CD4-positive, CD25-positive, alpha-beta regulatory T cell (primary cell): ENCODE results near the gene NOS1AP. TPM values are rescaled to one million over a fixed set of nuclear protein-coding genes. Genes with fewer than 3 reads are reported as not detected.

Experiments used
- ATAC-seq, 2 donors: fragments of 150-1000 bp; cut with Tn5 transposase; one replicate each; pipeline ENCODE4 v1.10.0; 2021; ENCODE audit warnings: low read depth in 2 of 2, moderate number of reproducible peaks in 2 of 2, moderate library complexity in 1 of 2
- DNase-seq, 3 donors: peaks; one replicate each; pipeline versions ENCODE4 v3.0.0 to v3.0.0-alpha.2; 2012 to 2022; ENCODE audit warnings: mixed read lengths in 1 of 3
- H3K27ac ChIP-seq: one replicate; pipeline ENCODE4 v1.7.0; 2013; ENCODE audit warnings: mild to moderate bottlenecking, low read length; ENCODE audit not compliant: insufficient read depth, poor library complexity, severe bottlenecking
- H3K27me3 ChIP-seq: one replicate; pipeline ENCODE4 v1.7.0; 2013; ENCODE audit warnings: low read length; ENCODE audit not compliant: control insufficient read depth, insufficient read depth
- H3K36me3 ChIP-seq: one replicate; pipeline ENCODE4 v1.7.0; 2013; ENCODE audit warnings: mild to moderate bottlenecking, low read length, moderate library complexity; ENCODE audit not compliant: control insufficient read depth, insufficient read depth
- H3K4me1 ChIP-seq: 2 replicates; pipeline ENCODE4 v1.7.0; 2013; ENCODE audit warnings: mild to moderate bottlenecking, low read length; ENCODE audit not compliant: insufficient read depth, control insufficient read depth, poor library complexity, severe bottlenecking
- H3K4me3 ChIP-seq: one replicate; pipeline ENCODE4 v1.7.0; 2013; ENCODE audit warnings: low read depth, mild to moderate bottlenecking, low read length, moderate library complexity
- H3K9me3 ChIP-seq, 2 experiments: 1 replicate in 1 of 2; 2 replicates in 1 of 2; pipeline ENCODE4 v1.7.0; 2013; ENCODE audit warnings: low read length in 2 of 2, mild to moderate bottlenecking in 1 of 2, moderate library complexity in 1 of 2; ENCODE audit not compliant: control insufficient read depth in 2 of 2
- H3K27ac Mint-ChIP-seq, 3 donors: one replicate each; pipeline ENCODE4 v1.8.0; 2020 to 2022; ENCODE audit warnings: mild to moderate bottlenecking in 3 of 3, mixed read lengths in 3 of 3, moderate library complexity in 2 of 3
- H3K27me3 Mint-ChIP-seq: one replicate; pipeline ENCODE4 v1.8.0; 2022; ENCODE audit warnings: mild to moderate bottlenecking, mixed read lengths
- H3K36me3 Mint-ChIP-seq: one replicate; pipeline ENCODE4 v1.8.0; 2020; ENCODE audit warnings: mixed read lengths
- H3K4me1 Mint-ChIP-seq, 4 donors: one replicate each; pipeline ENCODE4 v1.8.0; 2020 to 2022; ENCODE audit warnings: mixed read lengths in 4 of 4, mild to moderate bottlenecking in 1 of 4
- H3K4me3 Mint-ChIP-seq, 4 donors: one replicate each; pipeline ENCODE4 v1.8.0; 2020 to 2022; ENCODE audit warnings: mild to moderate bottlenecking in 4 of 4, mixed read lengths in 4 of 4, moderate library complexity in 3 of 4
- H3K9me3 Mint-ChIP-seq, 7 donors: one replicate each; pipeline ENCODE4 v1.8.0; 2020 to 2022; ENCODE audit warnings: mixed read lengths in 7 of 7, mild to moderate bottlenecking in 3 of 7, moderate library complexity in 2 of 7
- polyA plus RNA-seq, 4 donors: library from polyadenylated mRNA; unstranded; fragments of 300-500 nt; fragmentation: Illumina TruSeq; gene quantifications; one replicate each; pipeline ENCODE4 v1.2.3, GENCODE V29; 2021
- total RNA-seq: library from RNA; stranded (reverse); gene quantifications from one replicate; pipeline ENCODE4 v1.2.3, GENCODE V29; 2022

NOS1AP gene
- total and polyA plus RNA-seq, 5 donors from 2014 or later: not detected

GRCh38 chr1:162185314-162186025 is 116.0 kb downstream of the NOS1AP start:
- H3K9me3 Mint-ChIP-seq: peaks cover 0 to 5% (median 0%) of the 10 kb centered on the region in 7 donors
- DNase-seq (no peak), ATAC-seq (no peak)
- no peaks in the 10 kb centered on the region for H3K4me1 Mint-ChIP-seq
- no peaks in the 10 kb centered on the region for H3K9me3 ChIP-seq
- H3K4me3 ChIP-seq: no peak overlapping the region
- no peak overlapping the region for H3K27ac Mint-ChIP-seq
- H3K27me3 ChIP-seq: no peaks in the 10 kb centered on the region
- no peak overlapping the region for H3K27ac ChIP-seq
- H3K36me3 ChIP-seq: no peaks in the 10 kb centered on the region
- peaks cover 6% of the 10 kb centered on the region for H3K27me3 Mint-ChIP-seq
- no peaks in the 10 kb centered on the region for H3K36me3 Mint-ChIP-seq
- H3K4me3 Mint-ChIP-seq: no peak overlapping the region
- no peaks in the 10 kb centered on the region for H3K4me1 ChIP-seq

- Histone ChIP-seq H3K27ac (no peak overlapping the region), H3K4me3 (no peak overlapping the region), H3K4me1 (no peaks in the 10 kb centered on the region), H3K36me3 (no peaks in the 10 kb centered on the region), H3K27me3 (no peaks in the 10 kb centered on the region), H3K9me3 (no peaks in the 10 kb centered on the region)
- peaks cover 0 to 5% (median 0%) of the 10 kb centered on the region in 7 donors for H3K9me3 Mint-ChIP-seq
- H3K4me1 Mint-ChIP-seq: no peaks in the 10 kb centered on the region
- peaks cover 6% of the 10 kb centered on the region for H3K27me3 Mint-ChIP-seq
- H3K4me3 Mint-ChIP-seq: no peak overlapping the region
- ATAC-seq (no peak), DNase-seq (no peak)
- no peaks in the 10 kb centered on the region for H3K36me3 Mint-ChIP-seq
- H3K27ac Mint-ChIP-seq: no peak overlapping the region
Measured at GRCh38 chr1:162186026-162186374, 116.5 kb downstream of the NOS1AP start.

- Mint-ChIP-seq H3K27me3 (peaks cover 6% of the 10 kb centered on the region), H3K4me1 (no peaks in the 10 kb centered on the region), H3K4me3 (no peak overlapping the region), H3K27ac (no peak overlapping the region), H3K9me3 (peaks cover 0 to 5% (median 0%) of the 10 kb centered on the region in 7 donors), H3K36me3 (no peaks in the 10 kb centered on the region)
- no peak overlapping the region for H3K27ac ChIP-seq
- no peaks in the 10 kb centered on the region for H3K9me3 ChIP-seq
- ATAC-seq: no peak
- H3K27me3 ChIP-seq: no peaks in the 10 kb centered on the region
- DNase-seq: no peak
- no peaks in the 10 kb centered on the region for H3K36me3 ChIP-seq
- no peaks in the 10 kb centered on the region for H3K4me1 ChIP-seq
- no peak overlapping the region for H3K4me3 ChIP-seq
Measured at GRCh38 chr1:162186406-162186805, 116.9 kb downstream of the NOS1AP start.

DNA sequence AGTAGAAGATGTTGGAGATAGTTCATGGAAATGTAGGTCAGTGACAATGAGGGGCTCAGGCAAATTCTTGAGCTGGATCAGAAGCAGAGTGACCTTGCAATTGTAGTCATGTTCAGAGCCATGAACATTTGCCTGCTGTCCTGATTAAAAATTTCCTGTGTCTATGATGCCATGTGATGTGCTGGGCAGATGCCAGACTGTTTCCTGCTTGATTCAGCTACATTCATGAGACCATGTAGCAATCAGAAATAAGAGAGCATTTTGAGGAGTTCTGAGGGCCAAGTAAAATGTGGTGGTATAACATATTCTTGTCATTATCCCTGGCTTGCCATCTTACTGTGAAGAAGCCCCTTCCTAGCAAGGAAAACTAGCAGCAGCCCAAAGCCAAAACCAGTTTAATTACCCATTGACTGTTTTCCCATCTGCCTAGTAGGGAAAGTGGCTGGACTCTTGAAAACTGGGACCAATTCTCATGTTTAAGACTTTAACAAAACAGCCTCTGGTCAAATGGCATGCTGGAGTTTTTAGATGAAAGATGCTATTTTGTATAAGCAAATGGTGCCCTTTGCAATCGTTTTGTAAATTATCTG is 118.3 kb downstream of the NOS1AP start:
- ATAC-seq (no peak), DNase-seq (no peak)
- Histone ChIP-seq H3K4me3 (no peak overlapping the region), H3K27me3 (peaks cover 2% of the 10 kb centered on the region), H3K9me3 (no peaks in the 10 kb centered on the region), H3K4me1 (no peaks in the 10 kb centered on the region), H3K27ac (no peak overlapping the region), H3K36me3 (no peaks in the 10 kb centered on the region)
- H3K27me3 Mint-ChIP-seq: peaks cover 6% of the 10 kb centered on the region
- H3K4me3 Mint-ChIP-seq: no peak overlapping the region
- H3K4me1 Mint-ChIP-seq: no peaks in the 10 kb centered on the region
- H3K27ac Mint-ChIP-seq: no peak overlapping the region
- no peaks in the 10 kb centered on the region for H3K36me3 Mint-ChIP-seq
- H3K9me3 Mint-ChIP-seq: peaks cover 0 to 5% (median 0%) of the 10 kb centered on the region in 7 donors

- H3K4me1 ChIP-seq: no peaks in the 10 kb centered on the region
- Mint-ChIP-seq H3K4me3 (no peak overlapping the region), H3K27me3 (no peaks in the 10 kb centered on the region), H3K27ac (no peak overlapping the region), H3K4me1 (no peaks in the 10 kb centered on the region), H3K9me3 (peaks cover 0 to 5% (median 0%) of the 10 kb centered on the region in 7 donors), H3K36me3 (no peaks in the 10 kb centered on the region)
- no peak overlapping the region for H3K4me3 ChIP-seq
- ATAC-seq: no peak
- no peak overlapping the region for H3K27ac ChIP-seq
- H3K27me3 ChIP-seq: peaks cover 2% of the 10 kb centered on the region
- H3K9me3 ChIP-seq: no peaks in the 10 kb centered on the region
- DNase-seq: no peak
- no peaks in the 10 kb centered on the region for H3K36me3 ChIP-seq
Measured at GRCh38 chr1:162189345-162189744, 119.9 kb downstream of the NOS1AP start.

- DNase-seq (no peak), ATAC-seq (no peak)
- no peaks in the 10 kb centered on the region for H3K4me1 ChIP-seq
- H3K27ac ChIP-seq: no peak overlapping the region
- no peaks in the 10 kb centered on the region for H3K4me1 Mint-ChIP-seq
- no peaks in the 10 kb centered on the region for H3K27me3 Mint-ChIP-seq
- no peaks in the 10 kb centered on the region for H3K9me3 ChIP-seq
- H3K4me3 Mint-ChIP-seq: no peak overlapping the region
- no peak overlapping the region for H3K4me3 ChIP-seq
- no peaks in the 10 kb centered on the region for H3K36me3 ChIP-seq
- H3K27me3 ChIP-seq: peaks cover 2% of the 10 kb centered on the region
- no peaks in the 10 kb centered on the region for H3K36me3 Mint-ChIP-seq
- H3K9me3 Mint-ChIP-seq: peaks cover 0 to 2% (median 0%) of the 10 kb centered on the region in 7 donors
- no peak overlapping the region for H3K27ac Mint-ChIP-seq
Measured at GRCh38 chr1:162191396-162192305, 122.2 kb downstream of the NOS1AP start.

GRCh38 chr1:162192306-162192678 is 122.8 kb downstream of the NOS1AP start:
- H3K9me3 Mint-ChIP-seq: peaks cover 0 to 2% (median 0%) of the 10 kb centered on the region in 7 donors
- H3K27me3 Mint-ChIP-seq: no peaks in the 10 kb centered on the region
- no peak overlapping the region for H3K4me3 Mint-ChIP-seq
- H3K4me1 Mint-ChIP-seq: no peaks in the 10 kb centered on the region
- Histone ChIP-seq H3K27ac (no peak overlapping the region), H3K27me3 (peaks cover 2% of the 10 kb centered on the region), H3K9me3 (no peaks in the 10 kb centered on the region), H3K4me1 (no peaks in the 10 kb centered on the region), H3K36me3 (no peaks in the 10 kb centered on the region), H3K4me3 (no peak overlapping the region)
- no peaks in the 10 kb centered on the region for H3K36me3 Mint-ChIP-seq
- no peak overlapping the region for H3K27ac Mint-ChIP-seq
- DNase-seq: no peak
- ATAC-seq: no peak
